Activated CD4-positive, alpha-beta T cell treated with anti-CD3 and anti-CD28 coated beads for 4 hours (primary cell): ENCODE results near the gene CAMSAP1.
A peak's percentile ranks its signal among the peaks of the same experiment; 100 is the strongest.

Experiments used
- DNase-seq, 2 donors: peaks; one replicate each; pipeline ENCODE4 v3.0.0-alpha.2; 2020

Gene CAMSAP1

DNA sequence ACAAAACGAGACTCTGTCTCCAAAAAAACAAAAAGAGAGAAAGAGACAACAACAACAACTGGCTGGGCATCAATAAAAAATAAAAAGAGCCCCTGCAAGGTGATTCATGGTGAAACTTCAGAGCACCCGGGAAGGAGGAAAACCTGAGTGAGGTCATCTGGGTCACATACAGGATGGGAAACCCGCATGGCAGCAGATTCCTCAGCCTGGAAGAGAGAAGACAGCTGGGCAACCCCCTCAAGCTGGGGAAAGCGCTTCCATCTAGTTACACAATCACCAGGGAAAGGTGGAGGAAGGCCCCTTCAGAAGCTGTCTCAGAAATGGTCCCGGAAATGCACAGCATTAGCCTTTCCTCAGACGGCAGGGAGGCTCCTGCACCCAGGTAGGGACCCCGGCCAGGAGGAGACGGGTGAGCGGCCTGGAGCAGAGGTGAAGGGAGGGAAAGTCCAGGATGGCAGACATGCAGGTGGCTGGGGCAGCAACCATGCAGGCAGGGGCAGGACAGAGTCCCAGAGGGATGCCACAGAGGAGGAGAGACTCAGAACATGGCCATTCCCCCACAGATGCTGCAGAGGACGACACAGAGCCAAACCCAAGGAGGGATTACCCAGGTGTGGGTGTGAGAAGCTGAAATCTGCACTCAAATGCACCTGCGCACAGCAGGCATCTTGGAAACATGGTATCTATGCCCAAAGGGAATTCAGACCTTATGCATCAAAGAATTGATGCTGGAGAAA is 29.4 kb downstream of the CAMSAP1 start:
- DNase-seq: no peak

DNA sequence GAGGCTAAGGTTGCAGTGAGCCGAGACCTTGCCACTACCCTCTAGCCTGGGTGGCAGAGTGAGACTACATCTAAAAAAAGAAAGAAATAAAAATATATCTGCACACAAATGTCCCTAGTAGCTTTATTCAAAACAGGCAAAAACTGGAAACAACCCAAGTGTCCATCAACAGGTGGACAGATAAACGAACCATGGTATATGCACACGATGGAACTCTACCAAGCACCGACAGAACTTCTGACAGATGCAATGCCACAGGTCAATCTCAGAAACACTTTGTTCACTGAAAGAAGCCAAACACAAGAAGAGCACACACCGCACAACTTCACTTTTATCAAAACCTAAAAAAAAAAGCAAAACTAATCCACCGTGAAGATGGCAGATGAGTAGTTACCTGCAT is 30.4 kb downstream of the CAMSAP1 start:
- DNase-seq: no peak

DNA sequence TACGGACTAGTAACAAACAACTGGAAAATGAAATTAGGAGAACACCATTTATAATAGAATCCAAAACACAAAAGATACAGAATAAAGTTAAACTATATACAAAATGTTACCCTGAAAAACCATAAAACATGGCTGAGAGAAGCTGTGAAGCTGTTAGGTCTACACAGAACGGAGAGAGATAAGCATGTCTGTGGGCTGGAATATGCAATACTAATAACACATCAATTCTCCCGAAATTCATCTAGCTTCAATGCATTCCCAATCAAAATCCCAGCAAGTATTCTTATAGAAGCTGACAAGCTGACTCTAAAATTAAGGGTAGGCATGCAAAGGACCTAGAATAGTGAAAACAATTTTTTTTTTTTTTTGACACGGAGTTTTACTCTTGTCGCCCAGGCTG is 32.5 kb downstream of the CAMSAP1 start:
- DNase-seq: no peak

DNA sequence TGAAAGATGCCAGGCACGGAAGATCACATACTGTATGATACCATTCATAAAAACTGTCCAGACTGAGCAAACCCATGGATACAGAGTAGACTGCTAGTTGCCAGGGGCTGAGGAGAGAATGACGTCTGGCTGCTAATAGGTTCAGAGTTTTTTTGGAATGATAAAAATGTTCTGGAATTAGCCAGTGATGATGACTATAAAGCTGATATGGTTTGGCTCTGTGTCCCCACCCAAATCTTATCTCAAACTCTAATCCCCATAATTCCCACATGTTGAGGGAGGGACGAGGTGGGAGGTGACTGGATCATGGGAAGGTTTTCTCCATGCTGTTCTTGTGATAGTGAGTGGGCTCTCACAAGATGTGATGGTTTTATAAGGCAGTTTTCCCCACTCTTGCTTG is 37.4 kb downstream of the CAMSAP1 start:
- no peak for DNase-seq

DNA sequence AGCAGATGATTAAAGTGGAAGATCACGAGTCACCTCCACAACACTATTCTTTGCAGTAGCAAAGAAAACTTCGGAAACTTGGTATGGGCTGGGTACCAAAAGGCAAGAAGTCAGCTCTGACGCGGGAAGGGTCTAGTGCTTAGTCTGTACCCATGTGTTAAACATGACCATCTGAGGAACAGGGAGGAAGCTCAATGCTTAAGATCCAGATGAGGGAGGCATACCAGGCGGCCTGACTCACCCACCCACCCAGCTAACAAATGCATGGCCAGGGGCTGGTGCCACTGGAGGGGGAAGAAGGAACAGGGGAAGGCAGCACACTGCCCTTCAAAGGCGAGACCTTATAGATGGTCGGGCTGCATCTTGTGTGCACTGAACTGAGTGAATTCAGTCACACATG is 41.8 kb downstream of the CAMSAP1 start:
- no peak for DNase-seq

DNA sequence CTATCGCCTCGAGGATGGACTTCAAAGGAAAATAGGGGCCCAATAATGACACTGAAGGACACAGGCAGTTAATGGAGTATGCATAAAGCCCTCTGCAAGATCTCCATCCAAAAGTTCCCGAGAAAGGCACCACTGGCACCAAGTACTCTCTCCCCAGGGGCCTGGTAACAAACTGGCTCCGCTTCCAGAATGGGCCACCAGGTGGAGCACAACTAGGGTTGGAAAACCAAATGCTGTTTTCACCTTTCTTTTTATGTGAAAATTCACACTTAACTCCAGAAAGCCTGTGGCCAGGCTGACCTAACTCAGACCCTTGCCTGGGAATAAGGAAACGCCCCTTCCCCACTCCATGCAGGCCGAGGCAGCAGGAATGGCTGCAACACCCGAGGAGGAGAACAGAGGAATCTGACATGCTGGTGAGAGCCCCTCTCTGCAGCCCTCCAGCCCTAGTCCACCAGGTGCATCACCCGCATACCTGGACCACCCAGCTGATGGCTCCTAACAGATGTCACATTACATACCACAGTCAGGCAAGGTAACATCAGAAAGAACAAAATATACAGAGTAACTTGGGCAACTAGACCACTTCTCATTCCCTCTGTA is 42.8 kb downstream of the CAMSAP1 start:
- DNase-seq: peak; percentile 66 to 84

DNA sequence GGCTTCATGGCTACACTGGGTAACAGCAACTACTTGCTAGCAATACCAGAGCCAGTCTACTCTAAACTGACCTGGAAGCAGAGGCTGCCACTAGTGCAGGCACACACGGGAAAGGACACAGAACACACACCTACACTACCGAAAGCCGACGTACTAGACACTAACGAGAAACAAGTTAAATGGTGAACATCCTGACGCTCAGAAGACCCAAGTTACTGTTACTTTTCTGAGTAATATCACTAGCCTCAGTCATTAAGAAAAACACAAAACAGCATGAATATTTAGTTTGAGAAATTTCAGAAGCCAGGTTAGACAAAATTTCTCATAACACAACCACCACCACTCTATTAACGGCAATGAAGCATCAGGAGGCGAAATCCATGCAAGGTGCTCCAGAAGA is 44.5 kb downstream of the CAMSAP1 start:
- DNase-seq: no peak

DNA sequence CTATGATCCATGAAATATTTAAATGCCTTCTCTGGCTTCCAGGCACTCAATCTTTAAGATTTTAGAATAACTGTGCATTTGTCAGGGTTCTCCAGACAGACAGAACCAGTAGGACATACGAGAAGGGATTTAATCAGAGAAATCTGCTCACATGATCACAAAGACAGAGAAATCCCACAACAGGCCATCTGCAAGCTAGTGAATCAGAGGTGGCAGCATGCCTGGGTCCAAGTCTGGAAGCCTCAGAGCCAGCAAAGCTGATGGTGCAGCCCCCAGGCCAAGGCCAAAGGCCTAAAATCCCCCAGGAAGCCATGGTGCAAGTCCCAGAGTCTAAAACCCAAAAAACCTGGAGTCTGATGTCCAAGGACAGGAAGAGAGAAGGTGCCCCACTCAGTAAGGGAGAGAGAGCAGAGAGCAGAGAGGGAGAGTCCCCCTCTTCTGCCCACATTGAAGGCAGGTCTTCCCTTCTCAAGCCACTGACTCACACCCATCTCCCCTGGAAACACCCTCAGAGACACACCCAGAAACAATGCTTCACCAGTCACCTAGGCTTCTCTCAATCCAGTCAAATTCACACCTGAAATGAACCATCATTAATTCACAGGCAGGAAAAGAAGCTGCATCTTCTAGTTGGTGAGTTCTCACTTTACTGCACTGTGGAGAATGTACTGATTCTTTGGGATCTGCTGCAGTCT is 48.7 kb downstream of the CAMSAP1 start:
- no peak for DNase-seq

DNA sequence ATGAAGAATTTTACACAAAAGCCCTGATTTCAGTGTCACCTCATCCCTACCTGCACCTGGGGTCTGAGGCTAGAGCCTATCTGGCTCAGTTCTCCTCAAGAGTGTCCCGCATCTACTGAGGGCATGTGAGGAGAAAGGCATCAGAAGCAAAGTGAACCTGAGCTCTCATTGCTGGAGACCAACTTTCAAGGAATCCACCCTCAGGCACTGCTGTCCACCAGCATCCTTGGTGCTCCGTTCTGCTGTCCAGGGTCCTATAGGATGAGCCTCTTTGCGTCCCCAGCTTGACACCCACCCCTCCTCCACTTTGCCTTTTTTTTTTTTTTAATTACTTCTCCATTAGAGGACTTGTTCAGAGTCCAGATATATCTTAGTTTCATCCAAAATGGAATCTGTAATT is 49.5 kb downstream of the CAMSAP1 start:
- no peak for DNase-seq

DNA sequence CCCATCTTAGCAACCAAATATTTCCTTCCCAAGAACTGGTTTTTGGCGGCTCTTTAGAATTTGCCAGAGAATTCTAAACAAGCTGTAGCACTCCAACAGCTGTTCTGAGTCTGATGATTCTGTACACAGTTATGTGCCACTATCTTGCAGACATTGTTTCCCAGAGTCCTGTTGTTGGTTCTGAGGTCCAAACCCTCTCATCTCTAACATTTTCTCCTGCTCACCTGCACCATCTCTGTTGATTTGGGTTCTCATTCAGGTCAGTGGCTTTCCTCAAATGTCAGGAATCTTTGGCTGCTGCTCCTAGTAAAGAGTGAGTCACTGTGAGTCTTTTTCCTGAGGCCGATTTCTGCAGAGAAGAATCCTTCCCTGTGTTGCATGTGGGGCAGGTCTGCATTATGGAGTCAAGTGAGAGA is 50.0 kb downstream of the CAMSAP1 start:
- DNase-seq: no peak

DNA sequence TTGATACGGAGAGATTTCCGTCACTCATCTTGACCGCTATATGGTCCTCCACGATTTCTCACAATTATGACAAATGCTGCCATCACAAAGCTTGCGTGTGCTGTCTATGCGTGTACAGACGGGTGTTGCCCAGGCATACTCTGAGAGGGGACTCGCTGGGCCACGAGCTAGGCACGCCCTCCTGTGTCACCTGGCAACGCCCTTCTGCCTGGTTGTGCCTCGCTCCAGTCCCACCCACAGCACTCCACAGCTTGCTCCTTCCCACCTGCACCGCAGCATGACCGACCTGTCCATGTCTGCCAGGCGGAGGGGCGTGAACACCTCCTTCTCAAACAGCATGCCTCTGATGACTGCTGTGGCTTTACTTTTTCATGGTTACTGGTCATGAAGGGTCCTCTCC is 55.6 kb downstream of the CAMSAP1 start:
- no peak for DNase-seq

DNA sequence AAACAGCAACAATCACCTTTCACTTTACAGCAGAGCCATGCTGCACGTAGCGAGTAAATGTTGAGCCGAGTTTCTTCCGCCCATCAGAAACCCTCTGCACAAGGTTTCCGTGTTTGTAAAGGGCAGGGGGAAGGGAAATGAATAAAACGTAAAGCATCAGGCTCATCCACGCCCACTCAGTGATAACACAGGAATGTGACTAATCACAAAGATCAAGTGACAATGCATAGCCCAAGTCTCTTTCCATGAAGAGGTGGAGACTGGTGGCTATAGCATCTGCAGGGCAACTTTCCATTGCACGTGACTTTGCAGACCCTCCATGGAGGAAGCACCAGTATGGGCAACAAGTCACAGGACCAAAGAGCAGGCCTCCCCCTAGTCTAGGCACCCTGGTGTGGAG is 56.6 kb downstream of the CAMSAP1 start:
- peak in 1 of 2 donors; percentile 12 for DNase-seq

DNA sequence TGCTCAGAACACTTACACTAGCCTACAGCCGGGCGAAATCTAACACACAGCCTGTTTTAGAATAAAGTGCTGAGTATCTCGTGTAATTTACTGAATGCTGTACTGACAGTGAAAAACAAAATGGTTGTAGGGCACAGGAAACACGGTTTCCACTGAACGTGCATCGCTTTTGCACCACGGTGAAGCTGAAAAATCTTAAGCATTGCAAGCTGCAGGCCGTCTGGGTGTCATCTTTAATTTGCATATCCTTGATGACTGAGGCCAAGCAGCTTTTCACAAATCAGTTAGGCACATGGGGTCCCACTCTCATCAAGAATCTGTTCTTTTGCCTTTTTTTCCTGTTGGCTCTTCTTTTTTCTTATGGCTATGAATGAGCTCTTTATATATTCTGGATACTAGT is 58.2 kb downstream of the CAMSAP1 start:
- no peak for DNase-seq

DNA sequence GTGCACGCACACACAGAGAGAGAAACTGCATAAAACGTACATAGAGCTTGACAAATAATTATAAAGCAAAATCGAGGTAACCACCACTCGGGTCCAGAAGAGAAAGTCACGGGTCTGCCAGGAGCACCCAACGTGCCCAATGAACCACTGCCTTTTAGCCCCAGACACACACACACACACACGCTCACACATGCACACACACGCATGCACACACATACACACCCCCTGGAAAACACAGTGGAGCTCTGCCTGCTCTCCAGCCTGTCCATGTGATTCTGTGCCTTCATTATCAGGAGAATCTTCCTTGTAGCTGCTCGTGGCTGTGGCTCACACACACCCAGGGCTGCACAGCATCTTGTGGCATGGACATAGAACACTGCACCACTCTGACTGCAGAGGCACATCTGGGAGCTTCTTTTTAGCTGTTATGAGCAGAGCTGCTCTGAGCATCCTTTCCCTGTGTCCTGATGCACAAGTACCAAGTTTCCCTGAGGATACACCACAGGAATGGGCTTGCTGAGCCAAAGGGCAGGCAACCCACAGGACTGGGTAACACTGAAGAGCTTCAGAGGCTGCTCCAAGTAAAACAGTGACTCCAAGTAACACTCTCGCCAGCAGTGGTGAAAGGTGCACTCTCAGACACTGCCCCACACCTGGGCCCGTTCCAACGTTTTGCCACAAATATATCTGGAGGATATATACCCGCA is 58.9 kb downstream of the CAMSAP1 start:
- DNase-seq: no peak

DNA sequence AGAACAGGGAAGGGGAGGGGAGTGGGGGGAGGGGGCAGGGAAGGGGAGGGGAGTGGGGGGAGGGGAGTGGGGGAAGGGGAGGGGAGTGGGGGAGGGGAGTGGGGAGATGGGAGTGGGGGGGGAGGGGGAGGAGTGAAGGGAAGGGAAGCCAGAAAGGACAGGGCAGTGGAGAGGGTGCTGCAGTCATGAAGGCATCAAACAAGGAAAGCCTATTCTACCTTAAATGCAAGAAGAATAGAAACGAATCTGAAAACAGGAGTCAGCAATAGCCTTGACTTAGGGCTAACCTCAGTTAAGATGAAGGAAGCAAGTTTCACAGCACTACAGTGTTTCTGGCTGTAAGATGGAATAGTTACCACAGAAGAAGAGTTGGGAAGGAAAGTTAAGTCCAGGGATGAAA is 59.5 kb downstream of the CAMSAP1 start:
- DNase-seq: no peak

DNA sequence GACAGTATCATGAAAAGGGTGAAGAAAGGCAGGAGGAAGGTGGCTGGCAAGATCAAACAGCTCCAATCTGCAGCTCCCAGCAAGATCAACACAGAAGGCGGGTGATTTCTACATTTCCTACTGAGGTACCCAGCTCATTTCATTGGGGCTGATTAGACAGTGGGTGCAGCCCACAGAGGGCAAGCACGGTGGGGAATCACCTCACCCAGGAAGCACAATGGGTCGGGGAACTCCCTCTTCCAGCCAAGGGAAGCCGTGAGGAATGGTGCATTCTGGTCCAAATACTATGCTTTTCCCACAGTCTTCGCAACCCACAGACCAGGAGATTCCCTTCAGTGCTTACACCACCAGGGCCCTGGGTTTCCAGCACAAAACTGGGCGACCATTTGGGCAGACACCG is 66.8 kb downstream of the CAMSAP1 start:
- no peak for DNase-seq

DNA sequence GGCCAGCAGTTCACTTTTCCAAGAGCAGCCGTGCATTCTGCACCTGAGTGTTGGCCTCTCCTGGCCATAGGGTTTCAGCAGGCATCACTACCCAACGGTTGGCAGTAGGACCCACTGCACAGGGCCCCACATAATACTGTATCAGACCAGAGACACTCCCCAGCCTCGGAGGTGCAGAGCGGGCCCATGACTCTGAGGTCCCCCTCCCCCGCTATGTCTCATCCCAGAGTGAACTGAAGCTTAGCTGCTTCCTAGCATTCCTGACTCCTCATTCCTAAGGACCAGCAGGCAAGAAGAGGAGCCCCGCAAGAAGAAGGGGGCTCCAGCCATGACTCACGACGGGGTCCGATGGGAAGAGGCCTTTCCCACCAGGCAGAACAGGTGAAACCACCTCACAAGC is 67.2 kb downstream of the CAMSAP1 start:
- no peak for DNase-seq

DNA sequence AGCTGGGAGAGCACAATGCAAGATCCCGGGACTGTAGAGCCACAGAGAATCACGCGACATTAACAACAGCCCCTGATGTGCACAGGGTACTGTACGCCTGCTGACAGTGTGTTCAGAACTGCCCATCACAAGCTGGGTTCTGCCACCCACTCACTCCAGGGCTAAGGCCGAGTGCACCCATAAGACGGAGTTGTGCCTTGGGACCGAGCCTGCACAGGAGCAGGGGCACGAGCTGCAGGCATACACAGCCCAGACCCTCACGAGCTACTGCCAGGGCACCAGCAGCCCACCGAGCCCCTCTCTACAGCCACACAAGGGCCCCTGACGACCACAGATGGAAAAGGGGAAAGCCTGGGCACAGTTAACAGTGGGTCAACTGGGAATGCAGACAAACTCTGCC is 67.8 kb downstream of the CAMSAP1 start:
- no peak for DNase-seq

DNA sequence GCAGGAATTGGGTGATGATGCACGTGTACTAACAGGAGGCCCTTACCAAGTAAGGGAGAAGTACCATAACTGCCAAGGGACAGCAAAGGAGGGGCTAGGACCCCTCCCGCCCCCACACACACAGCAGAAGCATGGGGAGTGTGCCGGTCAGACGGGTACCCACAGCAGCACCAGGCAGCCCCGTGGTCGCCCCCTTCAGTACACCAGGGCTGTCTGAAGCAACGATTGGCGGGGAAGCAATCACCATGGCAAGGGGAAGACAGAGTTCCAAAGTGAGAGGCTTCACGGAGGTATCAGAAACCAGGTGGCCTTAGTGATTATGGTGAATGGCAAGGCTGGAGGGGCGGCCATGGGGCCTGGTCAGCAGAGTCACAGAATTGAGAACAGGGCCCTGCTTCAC is 72.2 kb downstream of the CAMSAP1 start:
- DNase-seq: no peak

DNA sequence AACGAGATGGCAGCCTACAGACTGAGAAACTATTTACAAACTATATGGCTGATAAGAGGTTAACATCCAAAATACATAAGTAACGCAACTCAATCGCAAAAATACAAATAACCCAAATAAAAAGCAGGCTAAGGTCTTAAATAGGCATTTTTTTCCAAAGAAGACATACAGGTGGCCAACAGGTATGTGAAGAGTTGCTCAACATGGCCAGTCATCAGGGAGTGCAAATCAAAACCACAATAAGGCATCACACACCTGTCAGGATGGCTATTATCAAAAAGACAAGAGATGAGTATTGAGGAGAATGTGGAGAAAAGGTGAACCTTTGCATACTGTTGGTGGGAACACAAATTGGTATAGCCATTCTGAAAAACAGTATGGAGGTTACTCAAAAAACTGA is 73.5 kb downstream of the CAMSAP1 start:
- no peak for DNase-seq

DNA sequence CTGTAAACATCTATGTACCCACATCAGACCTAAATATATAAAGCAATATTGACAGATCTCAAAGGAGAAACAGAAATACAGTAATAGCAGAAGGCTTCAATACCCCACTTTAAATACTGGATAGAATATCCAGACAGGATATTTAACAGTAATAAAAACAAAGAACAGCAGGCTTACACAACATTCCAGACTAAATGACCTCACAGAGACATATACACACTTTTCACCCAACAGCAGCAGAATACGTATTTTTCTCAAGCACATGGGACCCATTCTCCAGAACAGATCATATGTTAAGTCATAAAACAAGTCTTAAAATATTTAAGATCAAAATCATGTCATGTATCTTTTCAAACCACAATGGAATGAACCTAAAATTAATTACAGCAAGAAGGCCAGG is 76.8 kb downstream of the CAMSAP1 start:
- no peak for DNase-seq

DNA sequence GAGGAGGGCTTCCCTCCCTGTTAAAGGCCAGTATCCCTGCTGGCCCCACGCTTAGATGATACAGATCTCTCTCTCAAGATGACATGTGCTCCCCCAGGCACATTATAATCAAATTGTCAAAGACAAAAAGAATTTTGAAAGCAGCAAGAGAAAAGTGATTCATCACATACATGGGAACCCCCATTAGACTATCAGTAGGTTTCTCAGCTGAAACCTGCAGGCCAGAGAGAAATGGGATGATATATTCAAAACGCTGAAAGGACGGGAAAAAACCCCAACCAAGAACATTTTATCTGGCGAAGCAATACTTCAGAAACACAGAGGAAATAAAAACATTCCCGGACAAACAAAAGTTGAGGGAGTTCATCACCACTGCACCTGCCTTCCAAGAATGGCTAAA is 78.7 kb downstream of the CAMSAP1 start:
- DNase-seq: no peak

DNA sequence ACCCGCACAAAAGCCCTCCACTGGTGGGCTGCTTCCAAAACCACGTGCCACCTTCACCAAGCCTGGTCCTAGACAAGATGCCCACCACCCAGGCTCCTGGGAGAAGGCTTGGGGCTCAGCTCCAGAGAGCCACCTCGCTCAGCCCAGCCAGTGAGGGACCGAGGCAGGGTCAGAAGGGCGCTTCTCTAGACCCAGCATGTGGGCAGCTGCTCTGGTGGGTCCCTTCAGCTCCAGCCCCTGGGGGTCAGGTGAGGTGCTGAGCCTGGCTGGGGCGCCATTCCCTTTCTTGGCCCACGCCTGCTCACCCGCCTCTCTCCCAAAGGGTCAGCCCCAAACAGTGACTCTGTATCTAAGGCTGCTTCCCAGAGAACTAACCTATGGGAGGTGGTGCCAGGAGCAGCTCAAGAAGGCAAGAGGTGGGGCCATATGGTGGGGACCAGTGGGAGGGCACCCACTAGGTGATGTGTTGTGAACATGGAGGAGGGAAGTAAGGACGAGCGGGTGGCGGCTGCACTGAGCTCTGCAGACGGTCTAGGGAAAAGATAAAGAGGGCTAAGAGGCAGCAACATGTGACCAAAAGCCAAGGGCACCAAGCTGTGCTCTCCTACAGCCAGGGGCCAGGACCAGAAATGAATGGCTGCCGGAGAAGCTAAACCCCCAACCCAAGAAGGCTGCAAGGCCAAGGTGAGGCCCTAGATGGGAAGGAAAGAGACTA is 79.3 kb downstream of the CAMSAP1 start:
- DNase-seq: no peak
